Measurements from ENCODE around the gene TSR3. TPM values are rescaled to one million over a fixed set of nuclear protein-coding genes. Genes with fewer than 3 reads are reported as not detected.
A peak's percentile ranks its signal among the peaks of the same experiment; 100 is the strongest.

TSR3 gene
- total and polyA plus RNA-seq, 12 donors = 41.5 to 83.4 (median 56.0) TPM

DNA sequence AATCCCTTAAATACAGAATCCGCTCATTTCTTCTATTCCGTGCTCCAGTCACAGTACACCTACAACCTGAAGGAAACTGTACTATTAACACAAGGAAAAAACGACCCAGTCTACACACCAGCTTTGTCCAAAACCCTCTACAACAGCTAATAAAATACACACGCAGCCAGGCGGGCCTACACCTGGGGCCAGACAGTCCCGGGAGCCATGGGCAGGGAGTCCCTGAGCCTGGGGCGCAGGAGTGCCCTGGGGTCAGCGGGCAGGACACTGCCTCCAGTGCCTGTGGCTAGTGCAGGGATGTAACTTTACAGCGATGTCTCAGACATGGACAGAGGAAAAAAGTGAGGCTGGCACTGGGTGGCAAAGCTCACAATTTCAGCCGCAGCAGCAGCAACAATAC lies 28.5 kb upstream of the TSR3 start:
- WGBS, 2 donors = 85 to 91% methylated on average over 10 of the region's 10 CpGs
- ATAC-seq = no peak
- TF ChIP-seq CTCF (IDR thresholded peaks at IDR 0.05) = no peak
- Histone ChIP-seq H3K9me3 (no peaks in the 10 kb centered on the region), H3K4me3 (no peak overlapping the region), H3K4me1 (peaks cover 7 to 26% (median 17%) of the 10 kb centered on the region in 9 donors), H3K27me3 (no peaks in the 10 kb centered on the region), H3K36me3 (peaks cover 0 to 57% (median 9%) of the 10 kb centered on the region in 9 donors), H3K27ac (peak overlapping the region in 2 of 10 donors; percentile 76 to 90)
- intact Hi-C loops (cut with DNase I) = no loop called here
- DNase-seq = no peak

- Histone ChIP-seq H3K36me3 (peaks cover 0 to 57% (median 9%) of the 10 kb centered on the region in 9 donors), H3K27me3 (no peaks in the 10 kb centered on the region), H3K4me3 (peak overlapping the region; percentile 30 to 64 (median 58)), H3K27ac (peak overlapping the region; percentile 46 to 91 (median 82)), H3K4me1 (peaks cover 7 to 26% (median 17%) of the 10 kb centered on the region in 9 donors), H3K9me3 (no peaks in the 10 kb centered on the region)
- DNase-seq (peak; percentile 32 to 68), ATAC-seq (peak; percentile 38 to 84 (median 63))
- intact Hi-C loops (cut with DNase I) = no loop called here
- 9 to 10% methylated on average over 44 to 95 of the region's 95 CpGs for WGBS, 2 donors
- no peak for TF ChIP-seq CTCF (IDR thresholded peaks at IDR 0.05)
Measured at GRCh38 chr16:1379304-1380076, 27.8 kb upstream of the TSR3 start.

- Histone ChIP-seq H3K27ac (peak overlapping the region; percentile 46 to 91 (median 82)), H3K27me3 (no peaks in the 10 kb centered on the region), H3K9me3 (no peaks in the 10 kb centered on the region), H3K4me1 (peaks cover 7 to 26% (median 17%) of the 10 kb centered on the region in 9 donors), H3K36me3 (peaks cover 0 to 55% (median 9%) of the 10 kb centered on the region in 9 donors), H3K4me3 (peak overlapping the region; percentile 30 to 64 (median 58))
- no peak for TF ChIP-seq CTCF (IDR thresholded peaks at IDR 0.05)
- DNase-seq (peak; percentile 84 to 85), ATAC-seq (peak; percentile 87 to 91 (median 89))
- intact Hi-C loops (cut with DNase I) = no loop called here
- 7 to 9% methylated on average over 31 of the region's 31 CpGs for WGBS, 2 donors
Measured at GRCh38 chr16:1378804-1379303, 27.2 kb upstream of the TSR3 start.

- ATAC-seq (peak in 3 of 8 donors; percentile 3 to 14 (median 3)), DNase-seq (no peak)
- H3K27ac ChIP-seq = peak overlapping the region in 9 of 10 donors; percentile 59 to 91 (median 83)
- H3K9me3 ChIP-seq = no peaks in the 10 kb centered on the region
- H3K4me3 ChIP-seq = peak overlapping the region in 9 of 10 donors; percentile 40 to 64 (median 59)
- no peaks in the 10 kb centered on the region for H3K27me3 ChIP-seq
- no peak for TF ChIP-seq CTCF (IDR thresholded peaks at IDR 0.05)
- peaks cover 0 to 49% (median 9%) of the 10 kb centered on the region in 9 donors for H3K36me3 ChIP-seq
- WGBS, 2 donors = 93 to 94% methylated on average over 25 of the region's 25 CpGs
- intact Hi-C loops (cut with DNase I) = no loop called here
- H3K4me1 ChIP-seq = peaks cover 7 to 26% (median 17%) of the 10 kb centered on the region in 9 donors
Measured at GRCh38 chr16:1378087-1378803, 26.6 kb upstream of the TSR3 start.

Measured in heart right ventricle (tissue), 16 donors.